C4-2B (cell line): ENCODE data around the gene KIR3DL1.
"Not testable (repeated sequence)": the region's sequence is repeated elsewhere in the genome, so short reads cannot be mapped to it uniquely, and the experiment has no call there.

Experiments
- CTCF ChIP-seq: fragments of 450-650 bp; conservative IDR thresholded peaks from 2 replicates; pipeline ENCODE4 v1.5.1; 2017; ENCODE audit warnings: mild to moderate bottlenecking
- ZFX ChIP-seq: fragments of 450-650 bp; IDR thresholded peaks from 2 replicates; pipeline ENCODE4 v1.6.1; 2017

- not testable (repeated sequence) for TF ChIP-seq CTCF, ZFX
These were observed 33.9 kb downstream of the KIR3DL1 start, which contains the start of gene KIR3DL2 for GRCh38 chr19:54850061-54850640.
